RWPE2 (cell line): Measurements from ENCODE around the gene ZNF732.

ENCODE experiments used
- ATAC-seq: fragments of 200-7000 bp; cut with Tn5 transposase; 3 replicates; pipeline ENCODE4 v1.9.1; 2021; ENCODE audit warnings: low read depth
- DNase-seq: peaks from one replicate; pipeline ENCODE4 v3.0.0-alpha.2; 2020; ENCODE audit warnings: low spot score
- H3K27ac ChIP-seq: fragments of 450-650 bp; 2 replicates; pipeline ENCODE4 v1.5.1; 2017; ENCODE audit warnings: mild to moderate bottlenecking; ENCODE audit not compliant: poor library complexity, severe bottlenecking
- H3K27me3 ChIP-seq: fragments of 250-450 bp; sonication (Bioruptor Pico); 2 replicates; pipeline ENCODE4 v1.5.1; 2021; ENCODE audit warnings: mild to moderate bottlenecking, moderate library complexity; ENCODE audit not compliant: insufficient read depth, poor library complexity, severe bottlenecking
- H3K36me3 ChIP-seq: fragments of 250-450 bp; sonication (Bioruptor Pico); 2 replicates; pipeline ENCODE4 v1.5.1; 2020; ENCODE audit warnings: low read depth, mild to moderate bottlenecking, moderate library complexity
- H3K4me1 ChIP-seq: fragments of 250-450 bp; sonication (Bioruptor Pico); 2 replicates; pipeline ENCODE4 v1.5.1; 2021; ENCODE audit warnings: mild to moderate bottlenecking, moderate library complexity; ENCODE audit not compliant: insufficient read depth, poor library complexity, severe bottlenecking
- H3K4me3 ChIP-seq: fragments of 250-450 bp; sonication (Bioruptor Pico); 2 replicates; pipeline ENCODE4 v1.5.1; 2021; ENCODE audit warnings: mild to moderate bottlenecking, moderate library complexity; ENCODE audit not compliant: severe bottlenecking
- H3K9me3 ChIP-seq: fragments of 250-450 bp; sonication (Bioruptor Pico); 2 replicates; pipeline ENCODE4 v1.5.1; 2021; ENCODE audit warnings: mild to moderate bottlenecking, moderate library complexity; ENCODE audit not compliant: severe bottlenecking
- CTCF ChIP-seq: fragments of 450-650 bp; IDR thresholded peaks from one replicate; pipeline ENCODE4 v1.5.1; 2017; ENCODE audit warnings: mild to moderate bottlenecking, moderate library complexity; ENCODE audit not compliant: poor library complexity, severe bottlenecking

The ZNF732 gene

GRCh38 chr4:337143-337931 is 32.1 kb upstream of the ZNF732 start, which contains the start of gene ZNF141:
ZNF141 (plus strand) TSS chr4:337814; CDS start chr4:337984, 170 bp downstream.
- DNase-seq (peak; percentile 96), ATAC-seq (peak; percentile 96)
- Histone ChIP-seq H3K9me3 (peaks cover 20% of the 10 kb centered on the region), H3K4me3 (peak within 1 kb of the TSS; percentile 89), H3K27ac (peak within 1 kb of the TSS; percentile 55), H3K27me3 (no peaks in the 10 kb centered on the region), H3K4me1 (no peaks in the 10 kb centered on the region), H3K36me3 (peaks cover 35% of the 10 kb centered on the region)
- TF ChIP-seq CTCF, result no peak

- no peaks in the 10 kb centered on the region for H3K4me1 ChIP-seq
- TF ChIP-seq CTCF, result no peak
- peak overlapping the region; percentile 89 for H3K4me3 ChIP-seq
- ATAC-seq (no peak), DNase-seq (no peak)
- peaks cover 30% of the 10 kb centered on the region for H3K36me3 ChIP-seq
- no peaks in the 10 kb centered on the region for H3K27me3 ChIP-seq
- peak overlapping the region; percentile 55 for H3K27ac ChIP-seq
- H3K9me3 ChIP-seq, result peaks cover 20% of the 10 kb centered on the region
Observed at GRCh38 chr4:336893-337142, 31.5 kb upstream of the ZNF732 start.

- Histone ChIP-seq H3K4me1 (no peaks in the 10 kb centered on the region), H3K9me3 (peaks cover 15% of the 10 kb centered on the region), H3K36me3 (peaks cover 25% of the 10 kb centered on the region), H3K27me3 (no peaks in the 10 kb centered on the region), H3K4me3 (peak overlapping the region; percentile 89), H3K27ac (peak overlapping the region; percentile 55)
- no peak for TF ChIP-seq CTCF
- ATAC-seq (no peak), DNase-seq (no peak)
Observed at GRCh38 chr4:336099-336892, 31.0 kb upstream of the ZNF732 start.

GRCh38 chr4:335515-335914 is 30.2 kb upstream of the ZNF732 start:
- no peak for TF ChIP-seq CTCF
- Histone ChIP-seq H3K27ac (no peak overlapping the region), H3K9me3 (peaks cover 9% of the 10 kb centered on the region), H3K4me3 (no peak overlapping the region), H3K4me1 (no peaks in the 10 kb centered on the region), H3K27me3 (no peaks in the 10 kb centered on the region), H3K36me3 (peaks cover 17% of the 10 kb centered on the region)
- DNase-seq (no peak), ATAC-seq (no peak)
